Stimulated activated CD8-positive, alpha-beta memory T cell treated with anti-CD3 and anti-CD28 coated beads, Interleukin-15, amount 100 ng/mL, for 48 hours (primary cell): Measurements from ENCODE around the gene SNX5.
A peak's percentile ranks its signal among the peaks of the same experiment; 100 is the strongest.

Source experiments
- DNase-seq, 2 donors: peaks; one replicate each; pipeline ENCODE4 v3.0.0-alpha.2; 2020; ENCODE audit warnings: low read depth in 2 of 2

SNX5 gene

DNA sequence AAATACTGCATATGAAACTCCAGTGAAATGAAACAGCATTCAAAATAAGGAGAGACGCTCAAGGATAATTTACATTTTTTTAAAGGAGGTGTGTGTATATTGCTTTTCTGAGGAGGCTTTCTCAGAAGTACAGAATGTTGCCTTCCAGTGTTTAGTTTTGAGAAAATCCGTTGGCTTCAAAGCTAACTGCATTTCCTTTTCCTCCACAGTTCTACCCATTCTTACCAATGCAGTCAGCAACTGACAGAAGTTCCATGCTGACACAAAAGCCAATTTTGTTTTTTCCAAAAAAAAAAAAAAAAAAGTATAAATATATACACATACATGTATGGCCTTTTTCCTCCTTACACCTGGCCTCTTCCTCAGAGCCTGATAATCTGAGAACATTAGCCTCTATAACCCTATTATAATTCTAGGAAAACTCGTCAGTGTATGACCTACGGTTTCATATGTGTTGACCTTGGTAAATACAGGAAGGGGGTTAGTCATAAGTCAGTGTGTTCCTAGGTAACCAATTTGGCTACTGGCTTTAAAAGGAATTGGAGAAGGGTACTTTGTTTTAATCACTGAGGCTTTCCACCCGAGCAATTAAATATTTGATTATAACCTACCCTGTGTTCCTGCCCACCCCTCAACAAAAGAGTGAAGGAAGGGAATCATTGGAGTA lies 24.4 kb upstream of the SNX5 start:
- no peak for DNase-seq

DNA sequence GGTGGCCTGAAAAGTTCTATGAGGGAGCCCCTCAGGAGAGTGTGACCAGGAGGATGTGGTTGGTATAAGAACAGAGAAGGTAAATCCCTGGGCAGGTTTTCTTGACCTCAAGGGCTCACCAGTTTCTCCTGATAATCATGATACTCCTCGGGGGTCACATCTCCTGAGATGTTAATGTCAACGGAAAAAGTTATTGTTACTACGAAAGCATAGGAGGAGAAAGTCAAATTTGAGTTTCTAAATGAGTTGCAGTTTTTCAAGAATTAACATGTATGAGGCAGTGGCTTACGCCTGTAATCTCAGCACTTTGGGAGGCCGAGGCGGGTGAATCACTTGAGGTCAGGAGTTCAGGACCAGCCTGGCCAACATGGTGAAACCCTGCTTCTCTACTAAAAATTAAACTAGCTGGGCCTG lies 23.6 kb upstream of the SNX5 start:
- DNase-seq, result peak; percentile 40 to 46

DNA sequence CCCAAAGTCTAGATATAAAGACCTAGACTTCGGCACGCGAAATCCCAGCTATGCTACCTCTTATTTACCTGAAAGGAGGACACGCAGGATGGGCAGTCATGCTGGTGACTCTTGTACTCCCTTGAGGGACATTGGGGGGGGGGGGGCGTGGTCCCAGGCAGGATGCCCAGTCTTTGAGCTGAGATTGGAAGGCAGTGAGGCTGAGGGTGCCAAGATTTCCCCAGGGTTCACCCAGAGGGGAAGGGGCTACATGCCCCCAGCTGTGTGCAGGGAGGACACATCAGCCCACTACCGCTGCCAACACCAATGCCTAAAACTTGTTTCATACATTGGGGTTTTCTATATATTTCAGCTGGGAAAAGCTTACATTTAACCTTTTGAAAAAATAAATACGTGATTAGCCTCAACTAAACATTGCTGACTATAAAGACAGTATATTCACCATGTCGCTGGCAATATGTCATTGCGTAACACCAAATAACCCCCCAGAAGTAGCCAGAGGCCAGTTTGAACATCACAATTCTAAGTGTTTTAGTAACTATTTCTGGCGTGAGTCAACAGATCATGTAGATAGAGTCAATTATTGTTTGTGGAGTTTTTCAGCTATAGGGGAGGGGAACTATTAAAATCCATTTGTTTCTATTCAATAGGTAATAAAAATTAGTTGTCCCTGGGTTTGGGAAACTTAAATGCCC lies 21.8 kb upstream of the SNX5 start:
- DNase-seq, result no peak

DNA sequence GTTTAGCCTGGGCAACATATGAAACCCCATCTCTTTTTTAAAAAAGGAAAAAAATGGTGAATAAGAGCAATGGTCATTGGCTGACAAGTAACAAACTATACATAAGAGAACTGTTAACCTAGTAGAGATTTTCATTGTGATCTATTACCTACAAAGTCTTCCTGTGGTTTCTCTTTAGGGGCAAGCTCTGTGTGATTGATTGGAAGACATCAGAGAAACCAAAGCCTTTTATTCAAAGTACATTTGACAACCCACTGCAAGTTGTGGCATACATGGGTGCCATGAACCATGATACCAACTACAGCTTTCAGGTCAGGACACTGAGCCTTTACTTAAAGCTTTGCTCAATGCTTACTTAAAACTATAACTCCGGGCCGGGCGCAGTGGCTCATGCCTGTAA lies 19.4 kb upstream of the SNX5 start:
- DNase-seq, result no peak

DNA sequence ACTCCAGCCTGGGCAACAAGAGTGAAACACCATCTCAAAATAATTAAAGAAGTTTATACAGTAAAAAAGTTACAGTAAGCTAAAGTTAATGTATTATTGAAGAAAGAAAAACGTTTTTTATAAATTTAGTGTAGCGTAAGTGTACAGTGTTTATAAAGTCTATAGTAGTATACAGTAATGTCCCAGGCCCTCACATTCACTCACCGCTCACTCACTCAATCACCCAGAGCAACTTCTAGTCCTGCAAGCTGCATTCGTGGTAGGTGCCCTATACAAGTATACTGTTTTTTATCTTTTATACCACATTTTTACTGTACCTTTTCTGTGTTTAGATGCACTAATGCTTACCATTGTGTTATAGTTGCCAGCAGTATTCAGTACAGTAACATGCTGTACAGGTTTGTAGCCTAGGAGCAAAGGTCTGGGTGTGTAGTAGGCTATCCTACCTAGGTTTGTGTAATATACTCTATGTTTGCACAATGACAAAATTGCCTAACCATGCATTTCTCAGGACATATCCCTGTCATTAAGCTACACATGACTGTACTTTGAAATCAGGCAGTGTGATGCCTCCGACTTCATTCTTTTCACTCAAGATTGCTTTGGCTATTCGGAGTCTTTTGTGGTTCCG lies 16.9 kb upstream of the SNX5 start:
- no peak for DNase-seq

GRCh38 chr20:17976305-17976704 lies 7.7 kb upstream of the SNX5 start:
- no peak for DNase-seq

DNA sequence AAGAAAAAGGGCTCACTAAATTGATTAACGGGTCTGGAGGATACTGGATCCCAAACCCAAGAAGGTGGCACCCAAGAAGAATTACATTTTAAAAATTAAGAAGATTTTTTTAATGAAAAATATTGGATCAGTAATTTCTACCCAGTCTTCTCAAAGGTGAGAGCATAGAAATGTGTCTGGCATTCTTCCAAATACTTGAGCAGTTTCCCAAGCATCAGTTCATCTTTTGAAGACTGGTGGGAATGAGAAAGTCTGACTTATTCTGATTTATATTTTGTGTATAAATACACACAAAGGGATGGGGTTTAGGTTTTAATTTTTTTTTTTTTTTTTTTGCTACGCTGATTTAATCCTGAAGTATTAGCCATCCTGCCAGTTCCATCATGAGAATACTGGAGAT lies 3.5 kb upstream of the SNX5 start:
- no peak for DNase-seq

- DNase-seq, result no peak
These were observed 2.9 kb upstream of the SNX5 start for GRCh38 chr20:17971300-17972013.

- DNase-seq, result no peak
These were observed 1.4 kb upstream of the SNX5 start for GRCh38 chr20:17969884-17970409.

DNA sequence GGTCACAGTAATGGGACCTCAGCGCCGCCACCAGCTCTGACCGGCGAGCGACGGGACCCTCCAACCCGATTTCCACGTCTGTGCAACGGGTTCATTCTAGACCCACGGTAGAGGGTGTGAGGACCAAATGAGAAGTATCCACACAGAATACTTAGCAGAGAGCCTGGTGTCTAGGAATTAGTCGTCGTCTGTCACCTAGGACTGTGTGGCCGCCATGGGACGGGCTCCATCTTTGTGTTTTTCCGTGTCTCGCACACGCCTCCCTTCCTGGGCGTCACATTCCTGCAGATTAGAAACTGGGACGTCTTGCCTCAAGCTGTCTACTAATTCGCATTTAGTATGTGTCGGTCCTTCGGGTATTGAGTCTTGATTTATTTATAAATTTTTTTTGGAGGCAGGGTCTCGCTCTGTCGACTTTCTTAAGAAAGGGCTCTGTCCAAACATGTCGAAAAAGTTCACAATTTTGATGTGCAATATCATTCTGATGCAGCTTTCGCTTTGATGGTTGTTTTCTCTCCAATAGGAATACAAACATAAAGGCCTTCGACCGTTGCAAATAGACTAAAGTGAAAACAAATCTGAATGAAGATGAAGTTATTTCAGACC lies 787 bp upstream of the SNX5 start:
- DNase-seq, result peak in 1 of 2 donors; percentile 20

GRCh38 chr20:17967521-17968365 lies 851 bp downstream of the SNX5 start:
- DNase-seq, result peak in 1 of 2 donors; percentile 9

DNA sequence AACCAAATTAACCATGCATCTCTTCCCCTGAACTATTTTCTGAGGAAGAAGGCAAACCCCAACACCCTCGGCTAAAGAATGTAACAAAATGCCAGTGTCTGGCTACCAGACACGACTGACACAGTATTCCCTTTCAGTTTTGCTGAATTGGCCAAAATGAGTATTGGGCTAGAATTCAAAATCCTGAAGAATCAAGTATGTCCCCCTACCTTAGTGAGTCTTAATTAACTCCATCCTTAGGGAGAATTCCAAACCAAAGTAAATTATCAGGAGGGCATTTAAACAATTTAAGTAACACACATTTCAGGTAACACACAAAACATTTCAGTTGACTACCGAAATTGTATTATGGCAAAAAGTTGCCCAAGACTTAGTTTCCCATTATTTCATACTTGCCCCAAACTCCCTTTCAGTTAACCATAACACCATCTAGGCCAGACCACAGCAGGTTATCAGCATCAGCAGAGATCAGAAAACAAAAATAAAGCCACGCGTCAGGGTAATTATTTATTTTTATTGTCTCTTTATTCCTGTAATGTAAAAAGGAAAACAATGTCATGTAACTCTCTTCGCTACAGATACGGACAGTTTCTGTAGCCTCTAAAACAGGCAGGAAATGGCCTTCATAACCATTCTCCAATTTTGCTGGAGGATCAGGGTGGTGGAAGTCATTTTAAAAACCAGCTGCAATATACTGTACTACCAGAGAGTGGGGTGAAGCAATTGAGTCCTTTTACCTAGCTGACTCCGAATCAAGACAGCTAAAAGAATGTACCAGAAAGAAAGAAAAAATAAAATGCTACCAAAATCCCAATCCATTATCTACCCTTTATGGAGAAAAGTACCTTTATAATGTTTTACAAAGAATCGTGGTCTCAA lies 1.9 kb downstream of the SNX5 start:
- DNase-seq, result no peak

- DNase-seq, result no peak
These were observed 3.4 kb downstream of the SNX5 start for GRCh38 chr20:17965042-17965697.

DNA sequence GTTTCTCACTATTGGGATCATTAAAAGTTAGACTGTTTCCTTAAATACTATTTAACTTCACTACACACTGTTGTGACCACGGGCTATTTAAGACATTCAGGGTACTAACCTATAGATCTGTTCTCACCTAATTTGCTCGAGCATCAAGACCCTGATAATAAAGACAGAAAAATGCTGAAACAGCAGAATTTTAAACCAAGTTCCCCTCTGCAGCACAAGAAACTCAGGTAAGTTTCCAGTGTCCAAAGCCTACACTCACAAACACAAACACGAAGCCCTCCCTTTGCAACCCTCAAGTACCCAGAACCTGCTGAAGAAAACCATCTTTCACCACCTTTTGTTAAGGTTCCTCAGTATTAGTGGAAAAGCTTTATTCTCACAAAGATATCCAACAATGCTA lies 4.0 kb downstream of the SNX5 start:
- DNase-seq, result no peak

DNA sequence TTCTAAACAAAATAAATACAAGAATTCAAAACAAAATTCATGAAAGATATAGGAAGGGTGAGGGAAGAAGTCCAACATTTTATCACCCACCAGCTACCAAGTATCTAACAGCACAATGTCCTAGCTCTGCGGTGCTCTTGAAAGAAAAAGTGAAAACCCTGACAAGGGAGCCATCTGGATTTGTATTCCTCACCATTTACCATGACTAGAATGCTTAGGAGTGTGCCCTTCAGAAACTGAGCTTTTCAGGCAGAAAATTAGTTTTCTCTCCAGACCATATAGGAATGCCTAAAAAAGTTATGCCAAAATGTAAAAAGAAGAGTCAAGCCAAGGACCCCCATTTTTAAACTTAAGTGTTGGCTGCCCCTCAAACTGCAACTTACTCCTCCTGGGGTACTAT lies 4.5 kb downstream of the SNX5 start:
- no peak for DNase-seq

DNA sequence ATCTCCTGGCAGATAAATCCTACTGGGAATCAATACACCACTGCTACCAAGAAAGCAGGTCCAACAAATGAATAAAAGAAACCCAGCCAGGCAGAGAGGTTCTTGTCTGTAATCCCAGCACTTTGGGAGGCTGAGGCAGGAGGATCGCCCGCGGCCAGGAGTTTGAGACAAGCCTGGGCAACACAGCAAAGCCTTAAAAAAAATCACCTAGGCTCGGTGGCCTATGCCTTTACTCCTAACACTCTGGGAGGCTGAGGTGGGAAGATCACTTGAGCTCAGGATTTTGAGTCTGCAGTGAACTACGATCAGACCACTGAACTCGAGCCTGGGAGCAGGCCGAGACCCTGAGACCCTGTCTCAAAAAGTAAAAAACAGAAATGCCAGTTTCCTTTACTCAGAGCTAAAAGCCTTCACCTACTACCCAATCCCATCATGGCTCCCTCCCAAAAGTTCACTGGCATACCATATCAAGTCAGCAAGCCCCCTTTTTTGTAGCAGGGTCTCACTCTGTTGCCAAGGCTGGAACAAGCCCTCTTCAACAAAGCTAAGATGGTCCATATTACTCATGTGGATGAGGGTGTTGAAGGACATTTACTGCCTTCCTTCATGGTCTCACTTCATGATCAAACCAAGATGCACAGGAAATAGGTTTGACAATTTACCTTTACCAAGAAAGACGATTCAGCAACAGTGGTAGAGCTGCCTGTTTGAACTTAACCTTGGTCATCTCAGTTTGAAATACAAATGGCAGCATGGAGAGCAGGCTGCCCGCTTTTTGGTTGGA lies 5.3 kb downstream of the SNX5 start:
- no peak for DNase-seq

DNA sequence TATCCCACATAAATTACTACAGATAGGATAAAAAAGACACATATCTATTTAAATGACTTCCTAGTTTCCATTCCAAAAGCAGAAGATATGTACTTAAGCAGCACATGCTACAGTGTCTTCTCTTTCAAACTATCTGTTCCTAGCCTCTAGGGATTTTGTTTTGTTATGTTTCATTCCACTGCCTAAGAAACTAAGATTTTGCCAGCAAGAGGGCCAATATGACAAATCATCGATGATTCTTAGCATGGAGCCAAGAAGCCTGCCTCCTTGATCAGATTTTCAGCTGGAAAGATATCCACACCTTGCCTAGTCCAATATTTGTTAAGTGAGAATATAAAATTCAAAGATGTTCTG lies 7.0 kb downstream of the SNX5 start:
- no peak for DNase-seq

DNA sequence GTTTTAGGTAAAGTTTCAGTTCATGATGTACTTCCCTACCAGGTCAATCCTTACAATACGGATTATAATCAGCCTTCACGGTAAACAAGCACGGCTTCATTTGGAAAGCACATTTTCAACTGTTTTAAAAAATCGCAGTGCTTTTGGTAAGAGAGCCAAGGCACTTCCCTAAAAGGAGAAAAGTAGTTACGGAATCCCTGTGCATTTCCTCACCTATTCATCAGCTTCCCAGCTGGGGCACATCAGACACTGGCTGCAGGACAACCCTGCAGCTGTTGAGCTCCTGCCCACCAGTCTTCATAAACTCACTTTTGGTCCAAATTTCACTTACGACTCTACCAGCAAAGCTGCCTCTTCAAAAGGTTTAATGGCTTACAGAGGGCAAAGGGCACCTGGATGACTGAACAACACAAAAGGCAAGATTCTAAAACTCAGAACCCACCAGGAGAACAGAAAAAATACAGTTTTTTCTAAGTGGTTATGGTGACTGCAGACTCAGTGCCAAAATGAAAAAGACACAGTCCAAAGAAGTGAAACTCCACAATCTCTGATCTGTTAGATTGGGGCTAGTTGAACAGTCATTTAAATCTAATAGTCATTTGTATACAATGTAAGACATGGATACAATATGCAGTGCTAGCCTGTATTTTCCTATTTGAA lies 7.5 kb downstream of the SNX5 start:
- no peak for DNase-seq
